ENCODE measurements around the gene HAP1. TPM values are rescaled to one million over a fixed set of nuclear protein-coding genes. Genes with fewer than 3 reads are reported as not detected.

HAP1 gene
- total RNA-seq, 2 experiments from 2014 or later = 0.19 to 0.55 TPM

- no peak for DNase-seq (ENCODE audit: low spot score)
- no peak overlapping the region for H3K4me2 ChIP-seq (ENCODE audit: low read length)
Observed at GRCh38 chr17:41766135-41766534, 31.7 kb upstream of the HAP1 start.

GRCh38 chr17:41763327-41763726 is 28.9 kb upstream of the HAP1 start:
- H4K20me1 ChIP-seq (ENCODE audit: insufficient read depth, low read length) = no peaks in the 10 kb centered on the region
- CTCF ChIA-PET (ENCODE audit: unreplicated experiment) = no interaction called here
- no peak overlapping the region for H3K4me2 ChIP-seq (ENCODE audit: low read length)
- H3K9me3 ChIP-seq (ENCODE audit: low read length) = no peaks in the 10 kb centered on the region
- BruUV-seq (replicated peaks) = no TSS peak
- DNase-seq (ENCODE audit: low spot score) = no peak
- H3K79me2 ChIP-seq (ENCODE audit: insufficient read depth, low read depth, low read length) = no peaks in the 10 kb centered on the region
- H3K9me2 ChIP-seq (ENCODE audit: insufficient read depth, low read length) = no peaks in the 10 kb centered on the region
- POLR2A ChIA-PET = interaction anchor here (0.9 kb wide), 1 partner anchor 328 kb away, joined by 4 read pairs; no protein-coding TSS in a partner anchor
- no peak overlapping the region for H3K27ac ChIP-seq (ENCODE audit: low read depth, low read length, poor library complexity, severe bottlenecking)
- no peak overlapping the region for H3K4me3 ChIP-seq (ENCODE audit: low read depth, low read length, poor library complexity, severe bottlenecking)
- intact Hi-C loops (cut with micrococcal nuclease; ENCODE audit: unreplicated experiment) = no loop called here
- H2AFZ ChIP-seq (ENCODE audit: low read length) = no peak overlapping the region
- no peaks in the 10 kb centered on the region for H3K4me1 ChIP-seq (ENCODE audit: insufficient read depth, low read length, poor library complexity, severe bottlenecking)
- no peak for TF ChIP-seq EZH2phosphoT487 (IDR thresholded peaks at IDR 0.05; ENCODE audit: borderline replicate concordance, low read depth, low read length)
- TF ChIP-seq CTCF (conservative IDR thresholded peaks at IDR 0.05; ENCODE audit: low read length) = no peak
- peaks cover 55% of the 10 kb centered on the region for H3K36me3 ChIP-seq (ENCODE audit: insufficient read depth, low read length)

More at GRCh38 chr17:41766135-41766534, 31.7 kb upstream of the HAP1 start:
- Histone ChIP-seq H3K4me3 (ENCODE audit: low read depth, low read length, poor library complexity, severe bottlenecking) (no peak overlapping the region), H3K36me3 (ENCODE audit: insufficient read depth, low read length) (peaks cover 53% of the 10 kb centered on the region), H3K9me3 (ENCODE audit: low read length) (no peaks in the 10 kb centered on the region), H4K20me1 (ENCODE audit: insufficient read depth, low read length) (no peaks in the 10 kb centered on the region), H2AFZ (ENCODE audit: low read length) (no peak overlapping the region), H3K9me2 (ENCODE audit: insufficient read depth, low read length) (no peaks in the 10 kb centered on the region), H3K27ac (ENCODE audit: low read depth, low read length, poor library complexity, severe bottlenecking) (no peak overlapping the region), H3K4me1 (ENCODE audit: insufficient read depth, low read length, poor library complexity, severe bottlenecking) (peaks cover 10% of the 10 kb centered on the region), H3K79me2 (ENCODE audit: insufficient read depth, low read depth, low read length) (no peaks in the 10 kb centered on the region)
- intact Hi-C loops (cut with micrococcal nuclease; ENCODE audit: unreplicated experiment) = no loop called here
- no TSS peak for BruUV-seq (replicated peaks)
- CTCF ChIA-PET (ENCODE audit: unreplicated experiment) = no interaction called here
- TF ChIP-seq CTCF (conservative IDR thresholded peaks at IDR 0.05; ENCODE audit: low read length) = no peak
- no peak for TF ChIP-seq EZH2phosphoT487 (IDR thresholded peaks at IDR 0.05; ENCODE audit: borderline replicate concordance, low read depth, low read length)
- POLR2A ChIA-PET = no interaction called here

GRCh38 chr17:41762841-41763240 is 28.4 kb upstream of the HAP1 start:
- Histone ChIP-seq H3K27ac (ENCODE audit: low read depth, low read length, poor library complexity, severe bottlenecking) (no peak overlapping the region), H3K9me2 (ENCODE audit: insufficient read depth, low read length) (no peaks in the 10 kb centered on the region), H3K4me1 (ENCODE audit: insufficient read depth, low read length, poor library complexity, severe bottlenecking) (no peaks in the 10 kb centered on the region), H4K20me1 (ENCODE audit: insufficient read depth, low read length) (no peaks in the 10 kb centered on the region), H3K9me3 (ENCODE audit: low read length) (no peaks in the 10 kb centered on the region), H3K4me3 (ENCODE audit: low read depth, low read length, poor library complexity, severe bottlenecking) (no peak overlapping the region), H3K79me2 (ENCODE audit: insufficient read depth, low read depth, low read length) (no peaks in the 10 kb centered on the region), H3K4me2 (ENCODE audit: low read length) (no peak overlapping the region), H3K36me3 (ENCODE audit: insufficient read depth, low read length) (peaks cover 58% of the 10 kb centered on the region), H2AFZ (ENCODE audit: low read length) (no peak overlapping the region)
- ChIA-PET CTCF (ENCODE audit: unreplicated experiment) (no interaction called here), POLR2A (no interaction called here)
- intact Hi-C loops (cut with micrococcal nuclease; ENCODE audit: unreplicated experiment) = no loop called here
- TF ChIP-seq CTCF (conservative IDR thresholded peaks at IDR 0.05; ENCODE audit: low read length) (no peak), EZH2phosphoT487 (IDR thresholded peaks at IDR 0.05; ENCODE audit: borderline replicate concordance, low read depth, low read length) (no peak)
- no peak for DNase-seq (ENCODE audit: low spot score)
- no TSS peak for BruUV-seq (replicated peaks)

All from OCI-LY7 (cell line).